Fibroblast of skin of abdomen (primary cell): ENCODE measurements around the gene TENM4.
A peak's percentile ranks its signal among the peaks of the same experiment; 100 is the strongest.
"Not testable (repeated sequence)": the region's sequence is repeated elsewhere in the genome, so short reads cannot be mapped to it uniquely, and the experiment has no call there.

Source experiments
- DNase-seq: peaks from one replicate; pipeline ENCODE4 v3.0.0-alpha.2; 2013

Gene TENM4

GRCh38 chr11:78827291-78827690, 613.5 kb downstream of the TENM4 start:
- not testable (repeated sequence) for DNase-seq

GRCh38 chr11:78825591-78826020, 615.2 kb downstream of the TENM4 start:
- peak; percentile 37 for DNase-seq

GRCh38 chr11:78823588-78823987, 617.2 kb downstream of the TENM4 start:
- no peak for DNase-seq

GRCh38 chr11:78822931-78823423, 617.9 kb downstream of the TENM4 start:
- no peak for DNase-seq

DNA sequence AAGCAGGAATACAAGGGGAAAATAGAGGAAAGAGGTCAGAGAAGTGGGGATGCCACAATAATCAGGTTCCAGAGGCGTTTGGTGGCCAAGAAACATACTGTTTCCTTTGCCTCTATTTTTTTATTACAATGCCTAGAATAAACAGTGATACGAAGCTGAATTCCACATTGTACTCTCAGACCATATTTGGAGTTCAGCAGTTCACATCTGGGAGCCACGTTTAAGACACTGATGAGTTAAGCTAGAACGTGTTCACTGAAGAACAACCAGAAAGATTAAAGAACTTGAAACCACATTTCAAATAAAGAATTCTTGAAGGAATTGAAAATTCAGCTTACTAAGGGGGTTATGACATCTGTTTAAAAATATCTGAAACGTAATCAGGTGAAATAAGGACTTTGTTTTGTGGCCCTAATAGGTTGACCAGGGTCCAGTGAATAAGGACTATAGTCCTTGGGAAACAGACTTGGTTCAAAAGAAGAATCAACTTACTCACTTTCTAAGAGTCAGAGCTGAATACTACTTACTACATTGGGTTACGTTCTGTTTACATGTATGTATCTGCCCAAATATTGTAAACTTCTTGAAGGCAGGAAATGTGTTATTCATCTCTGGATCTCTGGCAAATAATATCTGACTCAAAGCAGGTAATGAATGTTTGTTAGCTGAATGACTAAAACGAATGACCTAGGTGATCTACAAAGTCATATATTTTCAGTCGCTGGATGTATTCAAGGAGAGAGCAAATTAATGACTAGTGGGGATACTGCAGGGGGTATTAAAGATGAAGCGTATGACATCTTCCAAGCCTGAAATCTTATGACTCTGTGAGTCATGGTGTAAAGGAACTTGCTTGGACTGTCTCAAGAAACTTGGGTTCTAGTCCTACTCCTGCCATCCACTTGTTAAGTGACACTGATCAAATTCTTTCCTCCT, 619.2 kb downstream of the TENM4 start:
- peak; percentile 73 for DNase-seq

DNA sequence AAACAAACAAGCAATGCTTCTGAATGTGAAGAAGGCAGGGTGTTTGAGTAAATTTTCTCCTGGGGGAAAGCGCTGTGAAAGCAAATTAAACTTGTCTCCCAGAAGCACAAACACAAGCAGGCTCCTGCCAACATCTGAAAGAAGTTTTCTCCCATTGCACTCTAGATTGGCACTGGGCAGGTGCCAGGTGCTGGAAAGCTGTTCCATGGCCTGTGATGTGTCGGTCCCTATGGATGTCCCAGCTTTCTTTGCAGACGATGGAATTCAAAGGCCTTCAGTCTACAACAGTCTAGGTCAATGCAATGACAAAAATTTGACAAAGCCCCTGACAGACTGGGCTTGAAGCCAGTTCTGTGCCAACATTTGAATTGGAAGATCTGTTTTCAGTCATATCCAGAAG, 620.1 kb downstream of the TENM4 start:
- no peak for DNase-seq

DNA sequence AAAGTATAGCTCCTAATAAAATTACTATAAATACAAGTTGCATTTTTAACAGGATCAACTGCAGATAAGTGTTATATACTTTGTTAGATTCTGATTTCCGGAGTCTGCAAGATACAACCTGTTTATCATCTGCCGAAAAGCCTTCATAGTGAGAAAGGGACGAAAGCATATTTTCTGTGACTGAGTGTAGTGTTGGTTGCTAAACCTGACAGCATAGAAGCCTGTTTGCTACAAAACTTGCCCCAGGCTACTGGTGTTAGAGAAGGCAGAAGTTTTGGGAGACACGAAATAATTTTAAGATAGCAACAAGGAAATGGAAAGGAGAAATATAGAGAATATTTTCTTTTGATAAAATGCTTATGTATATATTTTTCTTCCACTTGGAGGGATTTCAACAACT, 622.6 kb downstream of the TENM4 start:
- no peak for DNase-seq

DNA sequence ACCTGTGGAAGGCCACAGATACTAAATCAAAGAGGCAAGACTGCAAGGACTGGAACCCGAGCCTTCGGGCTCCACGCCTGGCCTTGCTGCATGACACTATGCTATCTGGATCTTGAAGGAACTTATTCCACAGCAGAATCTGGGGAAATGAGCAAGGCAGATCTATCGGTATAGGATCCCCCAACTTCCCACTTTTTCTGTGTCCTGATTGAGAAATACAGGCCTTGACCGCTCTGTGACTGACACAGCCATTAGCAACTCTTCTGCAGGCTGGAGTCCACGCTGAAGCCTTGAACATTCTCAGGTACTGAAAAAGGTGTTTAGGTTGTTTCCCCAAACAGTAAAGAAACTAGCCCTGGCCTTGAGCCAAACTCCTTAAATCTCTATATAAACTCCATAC, 625.0 kb downstream of the TENM4 start:
- no peak for DNase-seq

DNA sequence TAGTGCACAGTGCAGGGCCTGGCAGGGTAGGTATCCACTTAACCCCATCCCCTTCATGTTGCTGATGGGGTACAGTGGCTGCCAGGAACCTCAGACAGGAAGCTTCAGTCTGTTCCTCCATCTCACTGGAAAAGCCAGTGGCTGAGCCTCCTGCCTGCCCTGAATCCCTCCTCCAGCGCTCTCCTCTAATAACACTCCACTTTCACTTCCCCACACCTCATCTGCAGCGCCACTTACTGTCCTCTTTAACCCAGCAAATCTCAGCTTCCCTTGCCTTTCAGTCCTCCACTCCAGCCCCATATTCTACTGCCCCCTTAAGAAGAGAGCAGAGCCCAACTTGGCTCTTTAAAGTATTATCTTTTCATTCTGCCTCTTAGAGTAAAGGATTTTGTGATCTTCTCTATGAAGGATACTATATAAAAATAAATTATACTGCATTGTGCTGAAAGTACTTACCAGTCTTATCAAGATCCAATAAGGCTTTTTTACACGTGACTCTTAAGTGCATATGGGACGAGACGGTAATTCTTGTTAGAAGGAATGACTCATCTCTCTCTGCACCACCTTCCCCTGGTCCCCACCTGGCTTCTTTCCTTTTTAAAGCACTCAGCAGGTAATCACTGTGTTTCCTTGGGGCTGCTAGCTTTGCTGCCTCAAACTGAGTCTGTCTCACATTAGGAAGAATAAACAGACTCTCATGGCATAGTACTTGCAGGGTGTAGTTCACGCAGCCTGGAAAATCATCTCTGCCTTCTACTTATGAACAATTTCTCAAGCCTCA, 628.1 kb downstream of the TENM4 start:
- no peak for DNase-seq

DNA sequence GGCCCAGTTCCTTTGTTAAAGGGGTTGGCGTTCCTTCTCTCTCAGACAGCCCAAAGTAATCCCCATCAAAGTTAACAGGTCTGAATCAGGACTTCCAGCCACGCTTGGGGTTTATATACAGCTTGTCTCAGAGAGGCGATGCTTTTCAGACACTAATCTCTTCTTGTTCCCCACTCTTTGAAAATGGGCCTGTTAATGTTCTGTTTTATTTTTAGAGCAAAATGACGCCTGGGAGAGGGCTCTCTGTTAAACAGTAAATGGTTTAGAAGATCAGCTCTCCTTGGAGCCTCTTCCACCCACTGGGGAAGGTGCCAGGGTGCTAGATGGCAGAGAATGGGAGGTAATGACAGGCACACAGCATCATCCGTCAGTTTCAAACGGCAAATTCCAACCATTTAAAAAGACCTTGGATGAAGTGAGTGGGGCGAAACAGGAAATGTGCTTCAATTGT, 630.2 kb downstream of the TENM4 start:
- no peak for DNase-seq

DNA sequence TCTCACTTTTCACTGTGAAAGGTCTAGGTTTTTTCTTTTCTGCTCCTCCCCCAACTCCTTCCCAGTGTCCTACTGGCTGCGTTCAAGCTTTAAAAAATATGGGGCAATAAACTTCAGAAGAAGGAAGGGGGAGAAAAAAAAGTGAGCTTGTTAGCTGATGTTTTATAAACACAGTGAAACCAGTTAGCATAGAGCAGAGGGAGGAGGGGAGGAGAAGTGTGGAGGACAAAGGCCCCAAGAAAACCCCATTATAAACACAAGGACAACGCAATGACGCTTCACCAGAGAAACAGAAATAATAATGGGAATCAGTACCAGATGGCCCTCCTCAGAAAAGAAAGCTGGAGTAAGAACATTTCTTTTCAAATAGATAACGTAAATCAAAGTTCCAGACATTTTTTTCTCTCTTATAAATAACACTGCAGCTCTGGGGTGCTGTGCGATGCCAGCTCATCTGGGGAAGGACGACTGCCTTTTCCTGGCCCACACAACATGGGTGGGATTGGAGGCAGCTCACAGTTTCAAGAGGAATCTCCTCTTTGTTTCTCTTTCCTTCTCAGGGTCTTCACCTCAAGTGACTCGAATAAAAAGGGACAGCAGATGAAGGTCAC, 630.8 kb downstream of the TENM4 start:
- peak; percentile 78 for DNase-seq

DNA sequence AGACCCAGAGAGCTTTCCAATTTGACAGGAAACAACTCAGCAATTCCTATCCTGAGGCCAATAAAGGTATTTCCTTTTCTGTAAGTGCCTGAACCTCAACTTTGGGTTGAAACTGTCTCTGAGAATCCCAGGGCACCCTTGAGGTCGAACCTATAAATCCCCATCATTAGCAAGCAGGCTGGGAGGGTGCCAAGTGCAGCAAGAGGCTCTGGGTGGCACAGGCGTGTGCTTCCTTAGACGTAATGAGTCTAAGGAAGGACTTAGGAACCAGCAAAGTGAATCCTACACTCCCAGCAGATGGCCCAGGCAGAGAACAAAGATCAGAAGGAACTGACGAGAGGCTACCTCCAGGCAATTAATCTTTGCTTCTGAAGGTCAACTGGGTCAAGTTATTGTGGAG, 631.9 kb downstream of the TENM4 start:
- DNase-seq, result no peak

DNA sequence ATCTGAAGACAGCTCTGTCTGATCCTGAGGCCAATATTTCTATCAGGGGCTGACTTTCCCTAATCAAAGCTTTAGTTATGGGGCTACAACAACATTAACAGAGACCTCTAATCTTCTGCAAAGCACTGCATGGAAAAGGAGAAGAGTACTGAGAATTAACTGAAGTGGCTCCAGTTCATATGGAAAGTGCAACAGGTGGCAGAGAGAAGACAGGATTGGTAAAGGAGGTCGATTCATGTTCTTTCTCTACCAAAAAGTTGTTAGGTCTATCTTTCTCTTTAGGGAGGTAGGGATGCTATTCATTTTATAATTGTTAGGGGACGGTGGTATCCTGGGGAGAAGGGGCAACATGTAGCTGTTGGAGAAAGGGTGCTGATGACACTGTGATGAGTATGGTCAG, 633.5 kb downstream of the TENM4 start:
- no peak for DNase-seq

DNA sequence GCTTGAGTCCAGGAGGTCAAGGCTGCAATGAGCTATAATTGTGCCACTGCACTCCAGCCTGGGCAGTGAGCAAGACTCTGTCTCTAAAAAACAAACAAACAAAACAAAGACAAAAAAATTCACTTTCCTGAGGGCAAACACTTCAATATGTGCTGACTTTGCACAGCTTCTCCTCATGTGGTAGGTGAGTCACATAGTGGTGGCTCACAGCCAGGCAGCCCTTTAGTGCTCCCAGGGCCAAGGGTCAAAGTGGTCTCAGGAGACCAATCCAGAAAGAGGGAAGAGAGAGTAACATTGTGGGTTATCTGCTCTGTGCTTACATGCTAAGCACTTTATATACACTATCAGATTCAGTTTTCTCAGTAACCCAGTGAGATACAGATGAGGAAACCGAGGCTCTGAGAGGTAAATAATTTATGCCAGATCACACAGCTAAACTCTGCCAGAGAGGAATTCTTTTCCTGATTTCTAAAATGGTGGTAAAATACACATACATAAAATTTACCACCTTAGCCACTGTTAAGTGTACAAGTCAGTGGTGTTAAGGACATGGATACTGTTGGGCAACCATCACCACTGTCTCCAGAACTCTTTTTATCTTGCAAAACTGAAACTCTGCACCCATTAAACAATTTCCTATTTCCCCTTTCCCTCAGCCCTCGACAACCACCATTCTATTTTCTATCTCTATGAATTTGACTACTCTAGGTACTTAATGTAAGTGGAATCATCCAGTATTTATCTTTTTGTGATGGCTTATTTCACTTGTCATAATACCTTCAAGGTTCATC, 634.4 kb downstream of the TENM4 start:
- DNase-seq, result no peak

GRCh38 chr11:78804991-78805390, 635.8 kb downstream of the TENM4 start:
- no peak for DNase-seq

- no peak for DNase-seq
Measured at GRCh38 chr11:78803995-78804394, 636.8 kb downstream of the TENM4 start.

GRCh38 chr11:78802058-78802761, 638.6 kb downstream of the TENM4 start:
- DNase-seq, result peak; percentile 40

- DNase-seq, result peak; percentile 95
Measured at GRCh38 chr11:78801161-78801884, 639.5 kb downstream of the TENM4 start.

- DNase-seq, result no peak
Measured at GRCh38 chr11:78800756-78801155, 640.1 kb downstream of the TENM4 start.

- DNase-seq, result no peak
Measured at GRCh38 chr11:78800096-78800690, 640.6 kb downstream of the TENM4 start.
